GM12891 (cell line): ENCODE data around the gene ZNF407.

Experiments
- PAX5 ChIP-seq: IDR thresholded peaks from 2 replicates; pipeline ENCODE4 v1.6.1; 2011; ENCODE audit warnings: low read length, moderate library complexity, mild to moderate bottlenecking; ENCODE audit not compliant: insufficient read depth, severe bottlenecking
- POLR2A ChIP-seq: IDR thresholded peaks from 2 replicates; pipeline ENCODE4 v1.6.1; 2011; ENCODE audit warnings: low read depth, low read length, control low read depth
- POLR2AphosphoS5 ChIP-seq: IDR thresholded peaks from 2 replicates; pipeline ENCODE4 v1.6.1; 2011; ENCODE audit warnings: low read depth, low read length, control low read depth
- POU2F2 ChIP-seq: IDR thresholded peaks from 2 replicates; pipeline ENCODE4 v1.6.1; 2011; ENCODE audit warnings: low read depth, mild to moderate bottlenecking, control low read depth, low read length, moderate library complexity
- SPI1 ChIP-seq: IDR thresholded peaks from 2 replicates; pipeline ENCODE4 v1.6.1; 2011; ENCODE audit warnings: low read depth, low read length, control low read depth
- TAF1 ChIP-seq: IDR thresholded peaks from 2 replicates; pipeline ENCODE4 v1.6.1; 2011; ENCODE audit warnings: low read depth, low read length, control low read depth

DNA sequence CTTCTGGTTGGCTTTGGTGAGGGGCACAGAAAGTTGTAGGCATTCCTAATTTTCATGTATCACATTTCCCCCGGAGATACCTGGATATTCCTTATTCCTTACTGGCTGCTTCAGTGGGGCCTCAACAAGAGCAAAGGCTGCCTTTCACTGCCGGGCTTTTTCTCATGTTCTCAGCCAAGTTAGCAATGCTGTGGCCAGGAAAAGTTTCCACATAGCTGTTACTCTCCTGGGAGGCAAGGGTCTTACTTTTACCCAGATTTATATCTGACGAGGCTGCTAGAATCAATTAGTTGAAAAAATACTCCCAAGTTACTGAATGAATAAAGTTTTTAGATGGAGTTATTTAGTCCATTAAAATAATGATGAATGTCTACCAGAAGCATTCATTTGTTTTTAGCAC, 230.5 kb downstream of the ZNF407 start:
- TF ChIP-seq POLR2A = no peak
- no peak for TF ChIP-seq TAF1
- no peak for TF ChIP-seq POLR2AphosphoS5
- no peak for TF ChIP-seq PAX5
- no peak for TF ChIP-seq SPI1
- no peak for TF ChIP-seq POU2F2
